8988T (cell line): ENCODE results near the gene ZNF516.

Experiments used
- DNase-seq: peaks from one replicate; pipeline ENCODE4 v3.0.0; 2011

ZNF516 gene

GRCh38 chr18:76354348-76354747 lies 140.7 kb downstream of the ZNF516 start:
- no peak for DNase-seq

GRCh38 chr18:76353500-76353899 lies 141.5 kb downstream of the ZNF516 start:
- DNase-seq: no peak

GRCh38 chr18:76353046-76353445 lies 142.0 kb downstream of the ZNF516 start:
- no peak for DNase-seq

GRCh38 chr18:76351961-76352581 lies 143.0 kb downstream of the ZNF516 start:
- DNase-seq: no peak

GRCh38 chr18:76350134-76351025 lies 144.7 kb downstream of the ZNF516 start:
- no peak for DNase-seq

GRCh38 chr18:76349067-76349715 lies 145.9 kb downstream of the ZNF516 start:
- peak; percentile 32 for DNase-seq

- no peak for DNase-seq
These were observed 146.6 kb downstream of the ZNF516 start for GRCh38 chr18:76348267-76349066.

- no peak for DNase-seq
These were observed 147.7 kb downstream of the ZNF516 start for GRCh38 chr18:76347341-76347740.

GRCh38 chr18:76346490-76347130 lies 148.4 kb downstream of the ZNF516 start:
- no peak for DNase-seq

- no peak for DNase-seq
These were observed 149.1 kb downstream of the ZNF516 start for GRCh38 chr18:76345901-76346300.

- no peak for DNase-seq
These were observed 151.0 kb downstream of the ZNF516 start for GRCh38 chr18:76343938-76344569.

- DNase-seq: no peak
These were observed 154.6 kb downstream of the ZNF516 start for GRCh38 chr18:76340410-76340809.

GRCh38 chr18:76339246-76339620 lies 155.8 kb downstream of the ZNF516 start:
- DNase-seq: no peak

- DNase-seq: no peak
These were observed 156.3 kb downstream of the ZNF516 start for GRCh38 chr18:76338619-76339245.

GRCh38 chr18:76338088-76338487 lies 157.0 kb downstream of the ZNF516 start:
- no peak for DNase-seq

- DNase-seq: no peak
These were observed 159.0 kb downstream of the ZNF516 start for GRCh38 chr18:76335859-76336640.

GRCh38 chr18:76328140-76328539 lies 166.9 kb downstream of the ZNF516 start:
- no peak for DNase-seq

GRCh38 chr18:76323891-76324290 lies 171.2 kb downstream of the ZNF516 start:
- DNase-seq: no peak

- DNase-seq: no peak
These were observed 172.4 kb downstream of the ZNF516 start for GRCh38 chr18:76322686-76323085.

GRCh38 chr18:76319366-76319765 lies 175.7 kb downstream of the ZNF516 start:
- no peak for DNase-seq

GRCh38 chr18:76318607-76319006 lies 176.4 kb downstream of the ZNF516 start:
- no peak for DNase-seq
